GM19023 (cell line): ENCODE data around the gene PF4V1.

Experiments
- ATAC-seq: cut with Tn5 transposase; IDR thresholded peaks from one replicate; pipeline ENCODE4 v1.9.1; 2021; ENCODE audit warnings: mild to moderate bottlenecking, moderate library complexity; ENCODE audit not compliant: unreplicated experiment

PF4V1 gene

GRCh38 chr4:73844806-73845205 lies 8.3 kb upstream of the PF4V1 start:
- ATAC-seq = no peak

- ATAC-seq = no peak
Measured at GRCh38 chr4:73847526-73848182, 5.4 kb upstream of the PF4V1 start.

GRCh38 chr4:73848183-73848777 lies 4.8 kb upstream of the PF4V1 start:
- no peak for ATAC-seq

- no peak for ATAC-seq
Measured at GRCh38 chr4:73850261-73850970, 2.7 kb upstream of the PF4V1 start.

- no peak for ATAC-seq
Measured at GRCh38 chr4:73851293-73851692, 1.8 kb upstream of the PF4V1 start.

GRCh38 chr4:73852771-73853170 lies 325 bp upstream of the PF4V1 start:
- no peak for ATAC-seq

- no peak for ATAC-seq
Measured at GRCh38 chr4:73853718-73854473, 800 bp downstream of the PF4V1 start.

GRCh38 chr4:73855406-73855805 lies 2.3 kb downstream of the PF4V1 start:
- ATAC-seq = no peak

- no peak for ATAC-seq
Measured at GRCh38 chr4:73856518-73856917, 3.4 kb downstream of the PF4V1 start.

- ATAC-seq = no peak
Measured at GRCh38 chr4:73859614-73860088, 6.6 kb downstream of the PF4V1 start.

- ATAC-seq = no peak
Measured at GRCh38 chr4:73860181-73860580, 7.1 kb downstream of the PF4V1 start.

- no peak for ATAC-seq
Measured at GRCh38 chr4:73860917-73861316, 7.8 kb downstream of the PF4V1 start.

GRCh38 chr4:73862322-73862721 lies 9.2 kb downstream of the PF4V1 start:
- no peak for ATAC-seq

- ATAC-seq = no peak
Measured at GRCh38 chr4:73864365-73864764, 11.3 kb downstream of the PF4V1 start.

GRCh38 chr4:73864961-73865360 lies 11.9 kb downstream of the PF4V1 start:
- no peak for ATAC-seq

- ATAC-seq = no peak
Measured at GRCh38 chr4:73865431-73866096, 12.5 kb downstream of the PF4V1 start.

- ATAC-seq = no peak
Measured at GRCh38 chr4:73866246-73866645, 13.2 kb downstream of the PF4V1 start.

- ATAC-seq = no peak
Measured at GRCh38 chr4:73867783-73868182, 14.7 kb downstream of the PF4V1 start.

GRCh38 chr4:73868206-73869129 lies 15.4 kb downstream of the PF4V1 start:
- ATAC-seq = no peak
